H1 (cell line): ENCODE data around the gene ZNF764. TPM values are rescaled to one million over a fixed set of nuclear protein-coding genes. Genes with fewer than 3 reads are reported as not detected.
A peak's percentile ranks its signal among the peaks of the same experiment; 100 is the strongest.

Source experiments
- ASH2L ChIP-seq: fragments of 200-600, 300-600 bp; sonication (generic); IDR thresholded peaks from one replicate; pipeline ENCODE4 v1.7.1; 2017; ENCODE audit warnings: low read length
- BRCA1 ChIP-seq: IDR thresholded peaks from 2 replicates; pipeline ENCODE4 v1.6.1; 2012; ENCODE audit warnings: low read depth, low read length, improper control_type of control experiment
- GTF2F1 ChIP-seq: IDR thresholded peaks from 2 replicates; pipeline ENCODE4 v1.6.1; 2012; ENCODE audit warnings: low read depth, low read length, improper control_type of control experiment, borderline replicate concordance
- POLR2AphosphoS5 ChIP-seq: IDR thresholded peaks from 2 replicates; pipeline ENCODE4 v1.6.1; 2011; ENCODE audit warnings: low read depth, low read length
- polyA plus RNA-seq, 7 experiments: library from polyadenylated mRNA; depleted of rRNA in 3 of 7; stranded (reverse) in 5 of 7; unstranded in 2 of 7; fragments of >200 nt in 5 of 7; fragments of 200-250 nt in 2 of 7; gene quantifications; 1 replicate in 5 of 7; 2 replicates in 1 of 7; 4 replicates in 1 of 7; pipeline versions ENCODE4 v1.2.1 to v1.2.3, GENCODE V29; 2011 to 2013; ENCODE audit warnings: missing spikeins in 2 of 7, mixed read lengths in 2 of 7
- total RNA-seq: library from RNA; stranded (reverse); fragmentation: NEBNext Ultra II Directional; extraction: Animal tissue kit (Norgen Biotek cat#: 25700); gene quantifications from 2 replicates; pipeline ENCODE4 v1.2.1, GENCODE V29; 2021
- TF ChIP-seq, protein P1 (sequence below): IDR thresholded peaks from 2 replicates; pipeline ENCODE4 v1.6.1; 2012; ENCODE audit warnings: low read length, inconsistent platforms

The ZNF764 gene
- total and polyA plus RNA-seq, 2 of the 8 experiments (the other 6 are each of a cell fraction or from before 2014, with no cell fraction given), result 5.7 to 7.7 TPM

DNA sequence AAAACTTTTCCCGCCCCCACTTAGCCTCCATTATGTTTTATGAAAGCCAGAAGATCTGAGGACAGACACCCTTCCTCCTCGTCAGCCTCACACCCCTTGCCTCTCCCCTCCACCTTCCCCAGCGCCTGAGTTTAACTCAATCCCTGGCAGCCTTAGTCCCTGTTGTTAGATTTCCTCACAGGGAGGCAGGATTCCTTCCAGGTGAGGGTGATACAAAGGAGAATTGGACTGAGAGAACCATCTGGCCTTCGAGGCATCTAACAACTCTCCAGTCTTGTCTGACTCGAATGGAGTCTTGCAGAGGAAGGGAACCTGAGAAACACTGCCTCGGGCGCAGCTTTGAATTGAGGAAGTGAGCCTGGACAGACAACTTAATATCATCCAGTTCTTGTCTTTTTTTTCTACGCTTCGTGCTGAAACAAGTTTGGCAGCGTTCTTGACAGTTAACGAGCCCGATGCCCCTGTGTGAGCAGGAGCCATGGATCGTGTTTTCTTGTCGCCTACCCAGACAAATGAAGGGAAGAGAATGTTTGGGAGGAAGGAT is 30.5 kb downstream of the ZNF764 start (continued):
- TF ChIP-seq BRCA1 (no peak), POLR2AphosphoS5 (peak; percentile 7; the same call in 1 of the 2 replicates), ASH2L (no peak), GTF2F1 (no peak)
- TF ChIP-seq, protein P1, sequence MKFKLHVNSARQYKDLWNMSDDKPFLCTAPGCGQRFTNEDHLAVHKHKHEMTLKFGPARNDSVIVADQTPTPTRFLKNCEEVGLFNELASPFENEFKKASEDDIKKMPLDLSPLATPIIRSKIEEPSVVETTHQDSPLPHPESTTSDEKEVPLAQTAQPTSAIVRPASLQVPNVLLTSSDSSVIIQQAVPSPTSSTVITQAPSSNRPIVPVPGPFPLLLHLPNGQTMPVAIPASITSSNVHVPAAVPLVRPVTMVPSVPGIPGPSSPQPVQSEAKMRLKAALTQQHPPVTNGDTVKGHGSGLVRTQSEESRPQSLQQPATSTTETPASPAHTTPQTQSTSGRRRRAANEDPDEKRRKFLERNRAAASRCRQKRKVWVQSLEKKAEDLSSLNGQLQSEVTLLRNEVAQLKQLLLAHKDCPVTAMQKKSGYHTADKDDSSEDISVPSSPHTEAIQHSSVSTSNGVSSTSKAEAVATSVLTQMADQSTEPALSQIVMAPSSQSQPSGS, result no peak
